Uterus (tissue), 4 donors: Measurements from ENCODE around the gene STRIT1. TPM values are rescaled to one million over a fixed set of nuclear protein-coding genes. Genes with fewer than 3 reads are reported as not detected.

Source experiments
- DNase-seq, 2 donors: peaks; one replicate each; pipeline ENCODE4 v3.0.0-alpha.2; 2019 to 2020
- H3K27ac ChIP-seq, 2 donors: fragments of 200-600 bp; sonication (generic); 1 replicate in 1 of 2; 2 replicates in 1 of 2; pipeline ENCODE4 v1.5.1; 2016 to 2018
- H3K27me3 ChIP-seq, 2 donors: fragments of 200-600 bp; sonication (generic); one replicate each; pipeline ENCODE4 v1.5.1; 2018 to 2019; ENCODE audit warnings: control low read depth in 1 of 2
- H3K36me3 ChIP-seq, 2 donors: fragments of 200-600 bp; sonication (generic); one replicate each; pipeline ENCODE4 v1.5.1; 2019; ENCODE audit warnings: control low read depth in 1 of 2
- H3K4me1 ChIP-seq, 2 donors: fragments of 200-600 bp; sonication (generic); one replicate each; pipeline ENCODE4 v1.5.1; 2018 to 2019; ENCODE audit warnings: control low read depth in 1 of 2
- H3K4me3 ChIP-seq, 2 donors: fragments of 200-600 bp; sonication (generic); 1 replicate in 1 of 2; 2 replicates in 1 of 2; pipeline ENCODE4 v1.5.1; 2018 to 2019; ENCODE audit warnings: mild to moderate bottlenecking in 1 of 2
- H3K9me3 ChIP-seq, 2 donors: fragments of 200-600 bp; sonication (generic); one replicate each; pipeline ENCODE4 v1.5.1; 2019; ENCODE audit warnings: control low read depth in 1 of 2
- CTCF ChIP-seq, 4 experiments: fragments of 200-600 bp in 2 of 4; fragments of 450-650 bp in 2 of 4; sonication (generic) in 2 of 4; IDR thresholded peaks; one replicate each; pipeline ENCODE4 v1.5.1; 2016 to 2019; ENCODE audit warnings: antibody characterized with exemption in 4 of 4, mild to moderate bottlenecking in 2 of 4, moderate library complexity in 1 of 4
- POLR2A ChIP-seq, 2 donors: fragments of 450-650 bp; IDR thresholded peaks; one replicate each; pipeline ENCODE4 v1.6.1; 2016; ENCODE audit warnings: antibody characterized with exemption in 2 of 2, mild to moderate bottlenecking in 1 of 2, moderate library complexity in 1 of 2
- intact Hi-C: fragments of 100-400 bp; cut with DNase I; formaldehyde crosslinking; loops from one replicate; pipeline ENCODE4 v1.15.1; 2023; ENCODE audit warnings: low total_unique reads
- total RNA-seq, 4 donors: library from RNA; depleted of rRNA in 3 of 4; stranded (reverse); fragments of >200 nt in 3 of 4; gene quantifications; one replicate each; pipeline versions ENCODE4 v1.1.0 to v1.2.4, GENCODE V29; 2014 to 2023
- donor health status: DM: yes; HTN: yes; CAD: no.

The STRIT1 gene
- total RNA-seq: not detected

GRCh38 chr3:155293516-155293915 is at the start of gene STRIT1:
Gene STRIT1, minus strand, starts transcription at chr3:155293683.
- TF ChIP-seq CTCF (IDR thresholded peaks at IDR 0.05) (no peak), POLR2A (IDR thresholded peaks at IDR 0.05) (no peak)
- no peak within 1 kb of the TSS for H3K4me3 ChIP-seq
- H3K9me3 ChIP-seq: peaks cover 0 to 7% of the 10 kb centered on the region in 2 donors
- no peak within 1 kb of the TSS for H3K27ac ChIP-seq
- intact Hi-C loops: no loop called here
- no peaks in the 10 kb centered on the region for H3K27me3 ChIP-seq
- no peak for DNase-seq
- no peaks in the 10 kb centered on the region for H3K4me1 ChIP-seq
- H3K36me3 ChIP-seq: no peaks in the 10 kb centered on the region

GRCh38 chr3:155342344-155342743 is 48.9 kb upstream of the STRIT1 start:
- TF ChIP-seq POLR2A (IDR thresholded peaks at IDR 0.05) (no peak), CTCF (IDR thresholded peaks at IDR 0.05) (no peak)
- Histone ChIP-seq H3K4me3 (no peak overlapping the region), H3K27me3 (no peaks in the 10 kb centered on the region), H3K9me3 (no peaks in the 10 kb centered on the region), H3K27ac (no peak overlapping the region), H3K36me3 (no peaks in the 10 kb centered on the region), H3K4me1 (no peaks in the 10 kb centered on the region)
- DNase-seq: no peak
- intact Hi-C loops: no loop called here

GRCh38 chr3:155339052-155339451 is 45.6 kb upstream of the STRIT1 start:
- no peak for DNase-seq
- Histone ChIP-seq H3K4me3 (no peak overlapping the region), H3K27ac (no peak overlapping the region), H3K27me3 (no peaks in the 10 kb centered on the region), H3K9me3 (no peaks in the 10 kb centered on the region), H3K4me1 (no peaks in the 10 kb centered on the region), H3K36me3 (no peaks in the 10 kb centered on the region)
- TF ChIP-seq CTCF (IDR thresholded peaks at IDR 0.05) (no peak), POLR2A (IDR thresholded peaks at IDR 0.05) (no peak)
- intact Hi-C loops: no loop called here

GRCh38 chr3:155335724-155336354 is 42.4 kb upstream of the STRIT1 start:
- Histone ChIP-seq H3K9me3 (no peaks in the 10 kb centered on the region), H3K4me1 (no peaks in the 10 kb centered on the region), H3K4me3 (no peak overlapping the region), H3K27ac (no peak overlapping the region), H3K36me3 (no peaks in the 10 kb centered on the region), H3K27me3 (no peaks in the 10 kb centered on the region)
- intact Hi-C loops: no loop called here
- no peak for TF ChIP-seq POLR2A (IDR thresholded peaks at IDR 0.05)
- TF ChIP-seq CTCF (IDR thresholded peaks at IDR 0.05): no peak
- no peak for DNase-seq

- intact Hi-C loops: no loop called here
Measured at GRCh38 chr3:155334914-155335723, 41.6 kb upstream of the STRIT1 start.

More at GRCh38 chr3:155334914-155335723, 41.6 kb upstream of the STRIT1 start:
- Histone ChIP-seq H3K9me3 (no peaks in the 10 kb centered on the region), H3K4me1 (no peaks in the 10 kb centered on the region), H3K36me3 (no peaks in the 10 kb centered on the region), H3K27ac (no peak overlapping the region), H3K4me3 (no peak overlapping the region), H3K27me3 (no peaks in the 10 kb centered on the region)
- no peak for DNase-seq
- TF ChIP-seq POLR2A (IDR thresholded peaks at IDR 0.05) (no peak), CTCF (IDR thresholded peaks at IDR 0.05) (no peak)
